BLaER1 (cell line): ENCODE results near the gene NARF.

Experiments used
- H3K27ac ChIP-seq: shearing (Covaris generic); formaldehyde crosslinking; 2 replicates; pipeline ENCODE4 v1.8.1; 2022
- H3K27me3 ChIP-seq: shearing (Covaris generic); formaldehyde crosslinking; 2 replicates; pipeline ENCODE4 v1.8.1; 2022
- H3K36me3 ChIP-seq: shearing (Covaris generic); formaldehyde crosslinking; 2 replicates; pipeline ENCODE4 v1.8.1; 2022
- H3K4me1 ChIP-seq: shearing (Covaris generic); formaldehyde crosslinking; 2 replicates; pipeline ENCODE4 v1.8.1; 2022
- H3K4me2 ChIP-seq: shearing (Covaris generic); formaldehyde crosslinking; 2 replicates; pipeline ENCODE4 v1.8.1; 2022
- H3K4me3 ChIP-seq: shearing (Covaris generic); formaldehyde crosslinking; 2 replicates; pipeline ENCODE4 v1.8.1; 2022
- H3K9ac ChIP-seq: shearing (Covaris generic); formaldehyde crosslinking; 2 replicates; pipeline ENCODE4 v1.8.1; 2022
- H3K9me3 ChIP-seq: shearing (Covaris generic); formaldehyde crosslinking; 2 replicates; pipeline ENCODE4 v1.8.1; 2022
- H4K20me1 ChIP-seq: shearing (Covaris generic); formaldehyde crosslinking; 2 replicates; pipeline ENCODE4 v1.8.1; 2022
- Cebpa-rat ChIP-seq: shearing (Covaris generic); IDR thresholded peaks from 2 replicates; pipeline ENCODE4 v1.8.1; 2022

NARF gene

GRCh38 chr17:82487910-82488309, 29.4 kb downstream of the NARF start:
- Histone ChIP-seq H3K27ac (no peak overlapping the region; the same call in 1 of the 2 replicates), H3K4me2 (no peak overlapping the region), H3K36me3 (peaks cover 67% of the 10 kb centered on the region), H3K27me3 (no peaks in the 10 kb centered on the region), H3K9ac (no peak overlapping the region), H4K20me1 (peaks cover 23% of the 10 kb centered on the region; the same call in 1 of the 2 replicates), H3K9me3 (no peaks in the 10 kb centered on the region), H3K4me1 (peaks cover 47% of the 10 kb centered on the region), H3K4me3 (no peak overlapping the region)
- no peak for TF ChIP-seq Cebpa-rat

GRCh38 chr17:82489117-82489516, 30.6 kb downstream of the NARF start:
- Histone ChIP-seq H3K36me3 (peaks cover 55% of the 10 kb centered on the region), H4K20me1 (0 out of 2 replicates have a peak, but pooled peaks cover 13% of the 10 kb centered on the region), H3K4me2 (peak overlapping the region; percentile 74), H3K27ac (peak overlapping the region; percentile 74), H3K9me3 (no peaks in the 10 kb centered on the region), H3K4me1 (peaks cover 59% of the 10 kb centered on the region), H3K4me3 (no peak overlapping the region), H3K9ac (peak overlapping the region; percentile 32; the same call in 1 of the 2 replicates), H3K27me3 (no peaks in the 10 kb centered on the region)
- TF ChIP-seq Cebpa-rat = no peak

GRCh38 chr17:82489851-82490511, 31.4 kb downstream of the NARF start:
- no peak for TF ChIP-seq Cebpa-rat
- Histone ChIP-seq H3K36me3 (peaks cover 46% of the 10 kb centered on the region), H3K4me2 (peak overlapping the region; percentile 74), H3K27me3 (no peaks in the 10 kb centered on the region), H3K27ac (peak overlapping the region; percentile 74), H3K9me3 (no peaks in the 10 kb centered on the region), H3K9ac (peak overlapping the region; percentile 58), H4K20me1 (0 out of 2 replicates have a peak, but pooled peaks cover 11% of the 10 kb centered on the region), H3K4me1 (peaks cover 66% of the 10 kb centered on the region), H3K4me3 (no peak overlapping the region)

GRCh38 chr17:82490512-82491195, 32.1 kb downstream of the NARF start:
- Histone ChIP-seq H3K4me2 (peak overlapping the region; percentile 74), H3K4me1 (peaks cover 69% of the 10 kb centered on the region), H4K20me1 (0 out of 2 replicates have a peak, but pooled peaks cover 11% of the 10 kb centered on the region), H3K4me3 (no peak overlapping the region), H3K9ac (peak overlapping the region; percentile 58), H3K27ac (peak overlapping the region; percentile 74), H3K9me3 (no peaks in the 10 kb centered on the region), H3K36me3 (peaks cover 39% of the 10 kb centered on the region), H3K27me3 (no peaks in the 10 kb centered on the region)
- TF ChIP-seq Cebpa-rat = no peak

- no peak for TF ChIP-seq Cebpa-rat
- Histone ChIP-seq H3K36me3 (peaks cover 34% of the 10 kb centered on the region), H3K9ac (peak overlapping the region; percentile 58), H3K4me1 (peaks cover 71% of the 10 kb centered on the region), H3K27ac (peak overlapping the region; percentile 74), H4K20me1 (0 out of 2 replicates have a peak, but pooled peaks cover 11% of the 10 kb centered on the region), H3K4me3 (no peak overlapping the region), H3K4me2 (peak overlapping the region; percentile 74), H3K9me3 (no peaks in the 10 kb centered on the region), H3K27me3 (no peaks in the 10 kb centered on the region)
Observed at GRCh38 chr17:82491196-82491530, 32.6 kb downstream of the NARF start.

- Histone ChIP-seq H3K4me3 (no peak overlapping the region), H3K27me3 (no peaks in the 10 kb centered on the region), H3K9me3 (no peaks in the 10 kb centered on the region), H4K20me1 (0 out of 2 replicates have a peak, but pooled peaks cover 8% of the 10 kb centered on the region), H3K4me1 (peaks cover 75% of the 10 kb centered on the region), H3K36me3 (peaks cover 31% of the 10 kb centered on the region), H3K4me2 (peak overlapping the region; percentile 74; the same call in 1 of the 2 replicates), H3K9ac (no peak overlapping the region; the same call in 1 of the 2 replicates), H3K27ac (peak overlapping the region; percentile 74)
- TF ChIP-seq Cebpa-rat = no peak
Observed at GRCh38 chr17:82491533-82491932, 33.0 kb downstream of the NARF start.

- no peak for TF ChIP-seq Cebpa-rat
- Histone ChIP-seq H3K27ac (peak overlapping the region; percentile 49), H4K20me1 (no peaks in the 10 kb centered on the region), H3K4me2 (peak overlapping the region; percentile 5; the same call in 1 of the 2 replicates), H3K9me3 (no peaks in the 10 kb centered on the region), H3K9ac (peak overlapping the region; percentile 48; the same call in 1 of the 2 replicates), H3K27me3 (no peaks in the 10 kb centered on the region), H3K4me3 (no peak overlapping the region), H3K36me3 (peaks cover 19% of the 10 kb centered on the region), H3K4me1 (peaks cover 82% of the 10 kb centered on the region)
Observed at GRCh38 chr17:82492643-82493225, 34.2 kb downstream of the NARF start.

GRCh38 chr17:82493226-82493781, 34.8 kb downstream of the NARF start:
- TF ChIP-seq Cebpa-rat = no peak
- Histone ChIP-seq H3K27ac (peak overlapping the region; percentile 49), H3K4me2 (peak overlapping the region; percentile 5; the same call in 1 of the 2 replicates)

GRCh38 chr17:82494236-82495055, 35.9 kb downstream of the NARF start:
- Histone ChIP-seq H3K4me3 (no peak overlapping the region), H3K9ac (no peak overlapping the region), H4K20me1 (no peaks in the 10 kb centered on the region), H3K4me2 (peak overlapping the region; percentile 84), H3K27ac (peak overlapping the region; percentile 50), H3K27me3 (no peaks in the 10 kb centered on the region), H3K36me3 (peaks cover 2% of the 10 kb centered on the region), H3K9me3 (no peaks in the 10 kb centered on the region), H3K4me1 (peaks cover 89% of the 10 kb centered on the region)
- no peak for TF ChIP-seq Cebpa-rat

More at GRCh38 chr17:82493226-82493781, 34.8 kb downstream of the NARF start:
- no peaks in the 10 kb centered on the region for H3K9me3 ChIP-seq
- H3K4me1 ChIP-seq = peaks cover 87% of the 10 kb centered on the region
- no peak overlapping the region for H3K4me3 ChIP-seq
- no peaks in the 10 kb centered on the region for H4K20me1 ChIP-seq
- H3K36me3 ChIP-seq = peaks cover 13% of the 10 kb centered on the region
- H3K9ac ChIP-seq = peak overlapping the region; percentile 48; the same call in 1 of the 2 replicates
- H3K27me3 ChIP-seq = no peaks in the 10 kb centered on the region
